Spleen (tissue), 7 donors: ENCODE measurements around the gene DDX28.

Source experiments
- CTCF ChIP-seq, 11 experiments: fragments of 200-600 bp in 7 of 11; fragments of 450-650 bp in 4 of 11; sonication (generic) in 4 of 11; IDR thresholded peaks in 8 of 11; conservative IDR thresholded peaks in 3 of 11; 1 replicate in 7 of 11; 2 replicates in 4 of 11; pipeline versions ENCODE4 v1.4.0 to v1.8.0; 2016 to 2021; ENCODE audit warnings: antibody characterized with exemption in 11 of 11, inconsistent platforms in 4 of 11, mild to moderate bottlenecking in 1 of 11
- POLR2A ChIP-seq, 3 donors: fragments of 450-650 bp; IDR thresholded peaks; one replicate each; pipeline ENCODE4 v1.5.1; 2017; ENCODE audit warnings: antibody characterized with exemption in 3 of 3, mild to moderate bottlenecking in 1 of 3
- donor health status: DM: no; HTN: no; CAD: no; lungs with moderate emphysema.
- donor health status: DM: no; HTN: no; CAD: no.
- donor health status: DM: no; HTN: no; CAD: no.

- no peak for TF ChIP-seq POLR2A (IDR thresholded peaks at IDR 0.05)
- TF ChIP-seq CTCF (IDR thresholded peaks at IDR 0.05 in 8 of 11, conservative IDR thresholded peaks at IDR 0.05 in 3 of 11), result no peak
Measured at GRCh38 chr16:67986949-67987348, 36.1 kb downstream of the DDX28 start.
